H1 (cell line): ENCODE results near the gene FHAD1. TPM values are rescaled to one million over a fixed set of nuclear protein-coding genes. Genes with fewer than 3 reads are reported as not detected.

ENCODE experiments used
- CTCF ChIA-PET: fragments of 300-600 bp; sonication (Branson Sonifier 250); formaldehyde crosslinking; loops from one replicate; lab custom pipeline; 2021; ENCODE audit not compliant: partially characterized antibody; lab: Charles Lee
- POLR2A ChIA-PET: fragments of 300-600 bp; sonication (Branson Sonifier 250); formaldehyde crosslinking; loops from one replicate; lab custom pipeline; 2021; ENCODE audit warnings: inconsistent platforms; ENCODE audit not compliant: partially characterized antibody; lab: Charles Lee
- DNase-seq, 2 experiments: peaks; one replicate each; pipeline versions ENCODE4 v3.0.0 to v3.0.0-alpha.2; 2010 to 2022; ENCODE audit warnings: low spot score in 2 of 2, low read depth in 1 of 2, mixed read lengths in 1 of 2
- FAIRE-seq: peaks from 2 replicates; lab custom pipeline; 2011; peaks lifted over from hg19 to GRCh38; lab: Jason Lieb, UNC
- H2AFZ ChIP-seq: 2 replicates; pipeline ENCODE4 v1.8.1; 2012; ENCODE audit warnings: low read length, inconsistent platforms
- H2AK5ac ChIP-seq: 2 replicates; pipeline ENCODE4 v1.6.1; 2013; ENCODE audit warnings: low read depth, low read length
- H2BK120ac ChIP-seq: replicated peaks from 2 replicates; pipeline ENCODE3; 2013; ENCODE audit warnings: low read depth, low read length, inconsistent platforms
- H2BK12ac ChIP-seq: 2 replicates; pipeline ENCODE4 v1.6.1; 2013; ENCODE audit warnings: low read depth, low read length
- H2BK15ac ChIP-seq: 2 replicates; pipeline ENCODE4 v1.6.1; 2013; ENCODE audit warnings: low read length
- H2BK20ac ChIP-seq: 2 replicates; pipeline ENCODE4 v1.6.1; 2013; ENCODE audit warnings: low read length
- H2BK5ac ChIP-seq: 2 replicates; pipeline ENCODE4 v1.6.1; 2013; ENCODE audit warnings: low read depth, low read length
- H3K14ac ChIP-seq: 2 replicates; pipeline ENCODE4 v1.6.1; 2013; ENCODE audit warnings: inconsistent platforms; ENCODE audit not compliant: insufficient read length
- H3K18ac ChIP-seq: 2 replicates; pipeline ENCODE4 v1.6.1; 2013; ENCODE audit warnings: low read length; ENCODE audit errors: extremely low read depth
- H3K23ac ChIP-seq: 2 replicates; pipeline ENCODE4 v1.6.1; 2013; ENCODE audit warnings: inconsistent platforms; ENCODE audit not compliant: insufficient read length
- H3K23me2 ChIP-seq: 2 replicates; pipeline ENCODE4 v1.6.1; 2013; ENCODE audit warnings: low read depth, low read length
- H3K27ac ChIP-seq: 2 replicates; pipeline ENCODE4 v1.6.1; 2011; ENCODE audit warnings: low read depth, low read length, inconsistent platforms
- H3K27me3 ChIP-seq, 4 experiments: replicated peaks in 1 of 4; 1 replicate in 1 of 4; 2 replicates in 3 of 4; pipeline versions ENCODE4 v1.6.1 to v1.8.1; 2011 to 2013; ENCODE audit warnings: low read length in 3 of 4, mild to moderate bottlenecking in 3 of 4, inconsistent platforms in 2 of 4, mixed read lengths in 2 of 4, moderate library complexity in 1 of 4; ENCODE audit not compliant: control insufficient read depth in 3 of 4, insufficient read depth in 3 of 4; ENCODE audit errors: extremely low read depth in 1 of 4
- H3K36me3 ChIP-seq, 4 experiments: 2 replicates each; pipeline versions ENCODE4 v1.6.1 to v1.8.1; 2011 to 2013; ENCODE audit warnings: mild to moderate bottlenecking in 4 of 4, low read length in 3 of 4, moderate library complexity in 2 of 4, control low read depth in 1 of 4, inconsistent platforms in 1 of 4; ENCODE audit not compliant: insufficient read depth in 4 of 4, control insufficient read depth in 2 of 4
- H3K4ac ChIP-seq: replicated peaks from 2 replicates; pipeline ENCODE3; 2013; ENCODE audit warnings: low read length, low read depth, mixed read lengths, inconsistent platforms; ENCODE audit not compliant: insufficient read length
- H3K4me1 ChIP-seq, 4 experiments: replicated peaks in 1 of 4; 1 replicate in 1 of 4; 2 replicates in 3 of 4; pipeline versions ENCODE4 v1.6.1 to v1.8.1; 2011 to 2013; ENCODE audit warnings: low read length in 3 of 4, inconsistent platforms in 2 of 4, mixed read lengths in 1 of 4; ENCODE audit not compliant: insufficient read depth in 4 of 4, control insufficient read depth in 3 of 4
- H3K4me2 ChIP-seq, 2 experiments: 2 replicates each; pipeline versions ENCODE4 v1.6.1 to v1.8.1; 2011 to 2013; ENCODE audit warnings: low read depth in 2 of 2, low read length in 2 of 2, control low read depth in 1 of 2, inconsistent platforms in 1 of 2, mild to moderate bottlenecking in 1 of 2; ENCODE audit not compliant: insufficient read depth in 1 of 2
- H3K4me3 ChIP-seq, 4 experiments: fragments of 200-600, 300-600 bp in 1 of 4; sonication (generic), shearing (Covaris generic), sonication (Bioruptor Twin) in 1 of 4; 2 replicates each; pipeline versions ENCODE4 v1.5.1 to v1.8.1; 2011 to 2016; ENCODE audit warnings: low read length in 4 of 4, low read depth in 3 of 4, control low read depth in 2 of 4, inconsistent platforms in 2 of 4, mild to moderate bottlenecking in 2 of 4, mixed read lengths in 1 of 4, moderate library complexity in 1 of 4; ENCODE audit not compliant: insufficient read depth in 2 of 4; ENCODE audit errors: extremely low read depth in 1 of 4
- H3K56ac ChIP-seq: replicated peaks from 2 replicates; pipeline ENCODE3; 2013; ENCODE audit warnings: low read depth, mild to moderate bottlenecking, mixed read lengths, low read length, inconsistent platforms; ENCODE audit not compliant: insufficient read length
- H3K79me1 ChIP-seq: 2 replicates; pipeline ENCODE4 v1.6.1; 2013; ENCODE audit warnings: low read depth, low read length, control low read depth
- H3K79me2 ChIP-seq, 2 experiments: 2 replicates each; pipeline versions ENCODE4 v1.6.1 to v1.8.1; 2012 to 2013; ENCODE audit warnings: low read length in 2 of 2, mild to moderate bottlenecking in 2 of 2, inconsistent platforms in 1 of 2; ENCODE audit not compliant: insufficient read depth in 2 of 2, control insufficient read depth in 1 of 2
- H3K9ac ChIP-seq, 4 experiments: replicated peaks in 1 of 4; 1 replicate in 1 of 4; 2 replicates in 3 of 4; pipeline versions ENCODE4 v1.6.1 to v1.8.1; 2011 to 2013; ENCODE audit warnings: low read depth in 3 of 4, low read length in 3 of 4, control low read depth in 2 of 4, mild to moderate bottlenecking in 2 of 4, moderate library complexity in 2 of 4, inconsistent platforms in 1 of 4; ENCODE audit errors: extremely low read depth in 1 of 4
- H3K9me3 ChIP-seq, 2 experiments: 2 replicates each; pipeline versions ENCODE4 v1.6.1 to v1.8.1; 2012 to 2013; ENCODE audit warnings: mild to moderate bottlenecking in 2 of 2, moderate library complexity in 2 of 2, control low read depth in 1 of 2, inconsistent platforms in 1 of 2, low read depth in 1 of 2, low read length in 1 of 2, mixed read lengths in 1 of 2; ENCODE audit not compliant: insufficient read depth in 2 of 2
- H4K20me1 ChIP-seq, 2 experiments: replicated peaks in 1 of 2; 2 replicates each; pipeline versions ENCODE3 to v1.8.1; 2011 to 2013; ENCODE audit warnings: inconsistent platforms in 2 of 2, low read length in 2 of 2, mild to moderate bottlenecking in 1 of 2; ENCODE audit not compliant: insufficient read depth in 2 of 2, control insufficient read depth in 1 of 2
- H4K5ac ChIP-seq: 2 replicates; pipeline ENCODE4 v1.6.1; 2013; ENCODE audit warnings: low read length, low read depth, mixed read lengths, inconsistent platforms; ENCODE audit not compliant: insufficient read length
- H4K8ac ChIP-seq: 2 replicates; pipeline ENCODE4 v1.8.0; 2013; ENCODE audit warnings: mild to moderate bottlenecking, moderate library complexity, low read length, inconsistent platforms; ENCODE audit not compliant: insufficient read depth; ENCODE audit errors: extremely low read depth
- H4K91ac ChIP-seq: replicated peaks from 2 replicates; pipeline ENCODE3; 2013; ENCODE audit warnings: low read length, mixed read lengths, inconsistent platforms; ENCODE audit not compliant: insufficient read length
- GABPA ChIP-seq: IDR thresholded peaks from 2 replicates; pipeline ENCODE4 v1.6.1; 2011; ENCODE audit warnings: mild to moderate bottlenecking, low read length, moderate library complexity, borderline replicate concordance; ENCODE audit not compliant: insufficient read depth
- HDAC2 ChIP-seq, 2 experiments: fragments of 300-600 bp in 1 of 2; sonication (generic) in 1 of 2; IDR thresholded peaks; 2 replicates each; pipeline ENCODE4 v1.6.1; 2011 to 2012; ENCODE audit warnings: low read depth in 2 of 2, low read length in 2 of 2, mild to moderate bottlenecking in 2 of 2, moderate library complexity in 2 of 2, borderline replicate concordance in 1 of 2, inconsistent platforms in 1 of 2
- KDM1A ChIP-seq: fragments of 200-600, 300-600 bp; sonication (generic); IDR thresholded peaks from 2 replicates; pipeline ENCODE4 v1.7.1; 2016; ENCODE audit warnings: mild to moderate bottlenecking, low read length, borderline replicate concordance
- NRF1 ChIP-seq: IDR thresholded peaks from 2 replicates; pipeline ENCODE4 v1.6.1; 2011; ENCODE audit warnings: mild to moderate bottlenecking, low read depth, low read length, improper control_type of control experiment
- POLR2AphosphoS5 ChIP-seq: IDR thresholded peaks from 2 replicates; pipeline ENCODE4 v1.6.1; 2011; ENCODE audit warnings: low read depth, low read length
- RBBP5 ChIP-seq: IDR thresholded peaks from 2 replicates; pipeline ENCODE4 v1.7.1; 2012; ENCODE audit warnings: low read depth, mild to moderate bottlenecking, inconsistent platforms, low read length, moderate library complexity, borderline replicate concordance
- SP4 ChIP-seq: IDR thresholded peaks from 2 replicates; pipeline ENCODE4 v1.6.1; 2012; ENCODE audit warnings: low read length, inconsistent platforms
- TAF7 ChIP-seq: optimal IDR thresholded peaks from 2 replicates; pipeline ENCODE3; 2011; ENCODE audit warnings: low read depth, mild to moderate bottlenecking, inconsistent platforms, low read length, moderate library complexity, borderline replicate concordance
- WGBS, 2 experiments: shearing (Covaris generic) in 1 of 2; methylation state at CpG; one replicate each; pipeline versions ENCODE4 v1.1.6 to v1.1.7; 2013 to 2015; ENCODE audit warnings: low lambda C conversion rate in 2 of 2, mixed read lengths in 2 of 2, inconsistent platforms in 1 of 2, low coverage in 1 of 2, missing lambda C conversion rate in 1 of 2; ENCODE audit not compliant: insufficient replicate concordance in 2 of 2, insufficient coverage in 1 of 2, insufficient read length in 1 of 2; ENCODE audit errors: extremely low coverage in 1 of 2, missing lambda C conversion rate in 1 of 2; 5-methylcytosine and 5-hydroxymethylcytosine counted together
- polyA plus RNA-seq, 7 experiments: library from polyadenylated mRNA; depleted of rRNA in 3 of 7; stranded (reverse) in 5 of 7; unstranded in 2 of 7; fragments of >200 nt in 5 of 7; fragments of 200-250 nt in 2 of 7; gene quantifications; 1 replicate in 5 of 7; 2 replicates in 1 of 7; 4 replicates in 1 of 7; pipeline versions ENCODE4 v1.2.1 to v1.2.3, GENCODE V29; 2011 to 2013; ENCODE audit warnings: missing spikeins in 2 of 7, mixed read lengths in 2 of 7
- total RNA-seq: library from RNA; stranded (reverse); fragmentation: NEBNext Ultra II Directional; extraction: Animal tissue kit (Norgen Biotek cat#: 25700); gene quantifications from 2 replicates; pipeline ENCODE4 v1.2.1, GENCODE V29; 2021
- TF ChIP-seq, protein P1 (sequence below), 3 experiments: IDR thresholded peaks; 1 replicate in 2 of 3; 2 replicates in 1 of 3; pipeline versions ENCODE4 v1.5.1 to v1.6.1; 2011; ENCODE audit warnings: low read length in 3 of 3, mild to moderate bottlenecking in 3 of 3, inconsistent platforms in 2 of 3, low read depth in 1 of 3, moderate library complexity in 1 of 3; ENCODE audit not compliant: insufficient read depth in 1 of 3; ENCODE audit errors: control extremely low read depth in 1 of 3

The FHAD1 gene
- total and polyA plus RNA-seq, 2 of the 8 experiments (the other 6 are each of a cell fraction or from before 2014, with no cell fraction given), result 0.39 to 0.69 TPM

DNA sequence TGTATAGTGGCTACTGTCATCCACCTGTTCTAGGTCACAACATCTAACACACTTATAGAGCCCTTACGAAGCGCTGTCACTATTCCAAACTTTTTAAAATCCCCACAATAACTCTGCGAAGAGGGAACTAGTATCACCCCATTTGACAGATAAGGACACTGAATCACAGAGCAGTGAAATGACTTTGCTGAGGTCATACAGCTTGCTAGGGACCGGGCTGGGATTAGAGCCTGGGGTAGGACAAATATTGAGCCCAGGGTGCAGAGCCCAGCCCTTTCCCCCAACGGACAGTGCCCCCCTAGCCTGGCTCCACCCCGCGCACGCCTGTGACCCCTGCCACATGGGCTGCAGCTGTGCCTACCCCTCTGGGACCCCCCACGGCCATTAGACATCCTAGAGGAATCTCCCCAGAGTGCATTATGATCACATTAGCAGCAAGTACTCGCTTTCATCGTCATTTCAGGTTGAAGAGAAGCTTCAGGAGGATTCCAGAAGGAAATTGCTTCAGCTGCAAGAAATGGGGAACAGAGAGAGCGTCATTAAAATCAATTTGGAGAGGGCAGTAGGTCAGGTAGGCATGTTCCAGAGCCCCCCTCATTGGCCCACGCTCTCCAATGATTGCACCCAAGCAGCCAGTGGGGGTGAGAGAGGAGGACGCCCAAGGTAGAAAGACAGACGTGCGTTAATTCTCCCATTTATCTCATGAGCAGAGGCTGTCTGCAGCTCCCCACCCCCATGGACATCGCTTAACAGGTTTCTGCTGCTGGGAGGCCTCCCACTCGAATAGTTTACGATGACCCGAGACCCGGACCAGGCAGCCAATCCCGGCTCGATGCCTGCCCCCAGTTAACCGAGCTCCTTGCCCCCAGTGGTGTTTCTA lies 77.2 kb downstream of the FHAD1 start:
- no peaks in the 10 kb centered on the region for H3K79me2 ChIP-seq
- H3K27ac ChIP-seq, result no peak overlapping the region
- H3K23ac ChIP-seq, result no peak overlapping the region
- CTCF ChIA-PET, result interaction anchor here (0.6 to 4.8 kb wide), 53 partner anchors 8 to 413 kb away, joined by 3 to 170 read pairs (median 4); partner anchors contain the start of genes CTRC and EFHD2
- no peak overlapping the region for H3K14ac ChIP-seq
- no peak overlapping the region for H2BK20ac ChIP-seq
- H3K79me1 ChIP-seq, result no peaks in the 10 kb centered on the region
- WGBS, 2 experiments, result 83% methylated on average over 24 of the region's 24 CpGs; no CpG with 5 or more reads in 1 of the 2 experiments
- H3K9me3 ChIP-seq, result no peaks in the 10 kb centered on the region; a peak in 1 of 4 replicates
- H2BK5ac ChIP-seq, result no peak overlapping the region
- DNase-seq (no peak), FAIRE-seq (peak; percentile 7)
- no peak overlapping the region for H3K18ac ChIP-seq
- peaks cover 0 to 11% (median 6%) of the 10 kb centered on the region in 4 experiments; a peak in 5 of 7 replicates for H3K4me1 ChIP-seq
- no peak overlapping the region for H3K4ac ChIP-seq
- H3K56ac ChIP-seq, result no peak overlapping the region
- H4K20me1 ChIP-seq, result no peaks in the 10 kb centered on the region
- H2BK120ac ChIP-seq, result no peak overlapping the region
- H2BK15ac ChIP-seq, result no peak overlapping the region
- H3K36me3 ChIP-seq, result no peaks in the 10 kb centered on the region
- H4K5ac ChIP-seq, result no peak overlapping the region
- H3K27me3 ChIP-seq, result no peaks in the 10 kb centered on the region
- no peak overlapping the region for H3K4me3 ChIP-seq
- H2AK5ac ChIP-seq, result no peak overlapping the region
- H3K4me2 ChIP-seq, result no peak overlapping the region
- no peak overlapping the region for H2BK12ac ChIP-seq
- H4K91ac ChIP-seq, result no peak overlapping the region
- no peaks in the 10 kb centered on the region for H3K23me2 ChIP-seq
- POLR2A ChIA-PET, result interaction anchor here (1.4 kb wide), 1 partner anchor 107 kb away, joined by 4 read pairs; no protein-coding TSS in a partner anchor
- H3K9ac ChIP-seq, result no peak overlapping the region
- no peak overlapping the region for H2AFZ ChIP-seq
- no peak overlapping the region for H4K8ac ChIP-seq
- TF ChIP-seq TAF7, result no peak
- TF ChIP-seq RBBP5, result no peak
- no peak for TF ChIP-seq POLR2AphosphoS5
- TF ChIP-seq, protein P1, sequence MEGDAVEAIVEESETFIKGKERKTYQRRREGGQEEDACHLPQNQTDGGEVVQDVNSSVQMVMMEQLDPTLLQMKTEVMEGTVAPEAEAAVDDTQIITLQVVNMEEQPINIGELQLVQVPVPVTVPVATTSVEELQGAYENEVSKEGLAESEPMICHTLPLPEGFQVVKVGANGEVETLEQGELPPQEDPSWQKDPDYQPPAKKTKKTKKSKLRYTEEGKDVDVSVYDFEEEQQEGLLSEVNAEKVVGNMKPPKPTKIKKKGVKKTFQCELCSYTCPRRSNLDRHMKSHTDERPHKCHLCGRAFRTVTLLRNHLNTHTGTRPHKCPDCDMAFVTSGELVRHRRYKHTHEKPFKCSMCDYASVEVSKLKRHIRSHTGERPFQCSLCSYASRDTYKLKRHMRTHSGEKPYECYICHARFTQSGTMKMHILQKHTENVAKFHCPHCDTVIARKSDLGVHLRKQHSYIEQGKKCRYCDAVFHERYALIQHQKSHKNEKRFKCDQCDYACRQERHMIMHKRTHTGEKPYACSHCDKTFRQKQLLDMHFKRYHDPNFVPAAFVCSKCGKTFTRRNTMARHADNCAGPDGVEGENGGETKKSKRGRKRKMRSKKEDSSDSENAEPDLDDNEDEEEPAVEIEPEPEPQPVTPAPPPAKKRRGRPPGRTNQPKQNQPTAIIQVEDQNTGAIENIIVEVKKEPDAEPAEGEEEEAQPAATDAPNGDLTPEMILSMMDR (IDR thresholded peaks at IDR 0.05; ENCODE audit: control extremely low read depth in 1 of 3, insufficient read depth in 1 of 3, low read depth in 1 of 3, low read length in 3 of 3), result no peak
- TF ChIP-seq SP4, result no peak
- TF ChIP-seq KDM1A, result no peak
- no peak for TF ChIP-seq HDAC2 (IDR thresholded peaks at IDR 0.05; ENCODE audit: borderline replicate concordance in 1 of 2, low read depth in 2 of 2, low read length in 2 of 2)
- TF ChIP-seq NRF1, result no peak
- no peak for TF ChIP-seq GABPA
